HepG2 (cell line): Measurements from ENCODE around the gene PMFBP1. TPM values are rescaled to one million over a fixed set of nuclear protein-coding genes. Genes with fewer than 3 reads are reported as not detected.

Experiments
- ELF1 ChIP-seq: sonication (generic); formaldehyde crosslinking; IDR thresholded peaks from 2 replicates; pipeline ENCODE4 v1.4.0; 2020; ENCODE audit warnings: missing genetic modification reagents
- FOXC1 ChIP-seq: sonication (generic); formaldehyde crosslinking; IDR thresholded peaks from 2 replicates; pipeline ENCODE4 v1.8.0; 2022; ENCODE audit warnings: mild to moderate bottlenecking, missing genetic modification reagents, borderline replicate concordance
- JARID2 ChIP-seq: sonication (generic); formaldehyde crosslinking; IDR thresholded peaks from 2 replicates; pipeline ENCODE4 v1.8.1; 2023; ENCODE audit warnings: missing genetic modification reagents, inconsistent platforms; ENCODE audit not compliant: insufficient replicate concordance
- MIXL1 ChIP-seq: IDR thresholded peaks from 2 replicates; pipeline ENCODE4 v1.6.1; 2016
- MNT ChIP-seq: fragments of 450-650 bp; IDR thresholded peaks from 2 replicates; pipeline ENCODE4 v1.6.1; 2016
- NCOA5 ChIP-seq: sonication (generic); formaldehyde crosslinking; IDR thresholded peaks from 2 replicates; pipeline ENCODE4 v1.4.0; 2020; ENCODE audit warnings: missing genetic modification reagents
- SMC3 ChIP-seq: IDR thresholded peaks from 2 replicates; pipeline ENCODE4 v1.6.1; 2011; ENCODE audit warnings: low read length, improper control_type of control experiment
- ZNF207 ChIP-seq: fragments of 450-650 bp; IDR thresholded peaks from 2 replicates; pipeline ENCODE4 v1.6.1; 2016; ENCODE audit warnings: antibody characterized with exemption, borderline replicate concordance
- ZNF275 ChIP-seq: sonication (generic); formaldehyde crosslinking; IDR thresholded peaks from 2 replicates; pipeline ENCODE4 v1.8.0; 2022; ENCODE audit warnings: missing genetic modification reagents, mild to moderate bottlenecking, inconsistent platforms, borderline replicate concordance
- ZNF615 ChIP-seq: sonication (generic); formaldehyde crosslinking; IDR thresholded peaks from 2 replicates; pipeline ENCODE4 v1.5.0; 2020; ENCODE audit warnings: mild to moderate bottlenecking, missing genetic modification reagents, borderline replicate concordance
- ZNF678 ChIP-seq: sonication (generic); formaldehyde crosslinking; IDR thresholded peaks from 2 replicates; pipeline ENCODE4 v1.4.0; 2020; ENCODE audit warnings: mild to moderate bottlenecking, missing genetic modification reagents
- ZNF703 ChIP-seq: sonication (generic); formaldehyde crosslinking; IDR thresholded peaks from 2 replicates; pipeline ENCODE4 v1.5.1; 2020; ENCODE audit warnings: missing genetic modification reagents, mild to moderate bottlenecking, moderate library complexity, borderline replicate concordance
- ZNF883 ChIP-seq: sonication (generic); formaldehyde crosslinking; IDR thresholded peaks from 2 replicates; pipeline ENCODE4 v1.5.1; 2020; ENCODE audit warnings: mild to moderate bottlenecking, missing genetic modification reagents; ENCODE audit errors: not compliant biosample characterization
- polyA plus RNA-seq, 8 experiments: library from polyadenylated mRNA; depleted of rRNA in 3 of 8; stranded (reverse) in 7 of 8; unstranded in 1 of 8; fragments of >200 nt; fragmentation: Illumina TruSeq in 4 of 8; extraction: Trizol in 4 of 8; gene quantifications; 2 replicates each; pipeline versions ENCODE4 v1.2.1 to v1.2.3, GENCODE V29; 2011 to 2016; ENCODE audit warnings: low read depth in 4 of 8, missing spikeins in 1 of 8, mixed read lengths in 1 of 8; ENCODE audit not compliant: insufficient read depth in 1 of 8
- total RNA-seq, 5 experiments: library from RNA; depleted of rRNA; stranded (reverse); fragments of >200 nt; fragmentation: Illumina TruSeq; extraction: Trizol; gene quantifications; 2 replicates each; pipeline ENCODE4 v1.2.3, GENCODE V29; 2016; ENCODE audit warnings: low read depth in 1 of 5
- TF ChIP-seq, protein P1 (sequence below): sonication (generic); formaldehyde crosslinking; IDR thresholded peaks from one replicate; pipeline ENCODE4 v1.5.1; 2020; ENCODE audit warnings: mild to moderate bottlenecking, missing genetic modification reagents; ENCODE audit errors: not compliant biosample characterization
- TF ChIP-seq, protein P2 (sequence below): sonication (generic); formaldehyde crosslinking; IDR thresholded peaks from 2 replicates; pipeline ENCODE4 v1.5.0; 2020; ENCODE audit warnings: missing genetic modification reagents

PMFBP1 gene
- total and polyA plus RNA-seq, 2 of the 13 experiments (the other 11 are each of a cell fraction or from before 2014, with no cell fraction given) = 1.9 to 3.8 TPM

GRCh38 chr16:72072514-72073342 lies 99.2 kb downstream of the PMFBP1 start (continued):
- TF ChIP-seq, protein P1, sequence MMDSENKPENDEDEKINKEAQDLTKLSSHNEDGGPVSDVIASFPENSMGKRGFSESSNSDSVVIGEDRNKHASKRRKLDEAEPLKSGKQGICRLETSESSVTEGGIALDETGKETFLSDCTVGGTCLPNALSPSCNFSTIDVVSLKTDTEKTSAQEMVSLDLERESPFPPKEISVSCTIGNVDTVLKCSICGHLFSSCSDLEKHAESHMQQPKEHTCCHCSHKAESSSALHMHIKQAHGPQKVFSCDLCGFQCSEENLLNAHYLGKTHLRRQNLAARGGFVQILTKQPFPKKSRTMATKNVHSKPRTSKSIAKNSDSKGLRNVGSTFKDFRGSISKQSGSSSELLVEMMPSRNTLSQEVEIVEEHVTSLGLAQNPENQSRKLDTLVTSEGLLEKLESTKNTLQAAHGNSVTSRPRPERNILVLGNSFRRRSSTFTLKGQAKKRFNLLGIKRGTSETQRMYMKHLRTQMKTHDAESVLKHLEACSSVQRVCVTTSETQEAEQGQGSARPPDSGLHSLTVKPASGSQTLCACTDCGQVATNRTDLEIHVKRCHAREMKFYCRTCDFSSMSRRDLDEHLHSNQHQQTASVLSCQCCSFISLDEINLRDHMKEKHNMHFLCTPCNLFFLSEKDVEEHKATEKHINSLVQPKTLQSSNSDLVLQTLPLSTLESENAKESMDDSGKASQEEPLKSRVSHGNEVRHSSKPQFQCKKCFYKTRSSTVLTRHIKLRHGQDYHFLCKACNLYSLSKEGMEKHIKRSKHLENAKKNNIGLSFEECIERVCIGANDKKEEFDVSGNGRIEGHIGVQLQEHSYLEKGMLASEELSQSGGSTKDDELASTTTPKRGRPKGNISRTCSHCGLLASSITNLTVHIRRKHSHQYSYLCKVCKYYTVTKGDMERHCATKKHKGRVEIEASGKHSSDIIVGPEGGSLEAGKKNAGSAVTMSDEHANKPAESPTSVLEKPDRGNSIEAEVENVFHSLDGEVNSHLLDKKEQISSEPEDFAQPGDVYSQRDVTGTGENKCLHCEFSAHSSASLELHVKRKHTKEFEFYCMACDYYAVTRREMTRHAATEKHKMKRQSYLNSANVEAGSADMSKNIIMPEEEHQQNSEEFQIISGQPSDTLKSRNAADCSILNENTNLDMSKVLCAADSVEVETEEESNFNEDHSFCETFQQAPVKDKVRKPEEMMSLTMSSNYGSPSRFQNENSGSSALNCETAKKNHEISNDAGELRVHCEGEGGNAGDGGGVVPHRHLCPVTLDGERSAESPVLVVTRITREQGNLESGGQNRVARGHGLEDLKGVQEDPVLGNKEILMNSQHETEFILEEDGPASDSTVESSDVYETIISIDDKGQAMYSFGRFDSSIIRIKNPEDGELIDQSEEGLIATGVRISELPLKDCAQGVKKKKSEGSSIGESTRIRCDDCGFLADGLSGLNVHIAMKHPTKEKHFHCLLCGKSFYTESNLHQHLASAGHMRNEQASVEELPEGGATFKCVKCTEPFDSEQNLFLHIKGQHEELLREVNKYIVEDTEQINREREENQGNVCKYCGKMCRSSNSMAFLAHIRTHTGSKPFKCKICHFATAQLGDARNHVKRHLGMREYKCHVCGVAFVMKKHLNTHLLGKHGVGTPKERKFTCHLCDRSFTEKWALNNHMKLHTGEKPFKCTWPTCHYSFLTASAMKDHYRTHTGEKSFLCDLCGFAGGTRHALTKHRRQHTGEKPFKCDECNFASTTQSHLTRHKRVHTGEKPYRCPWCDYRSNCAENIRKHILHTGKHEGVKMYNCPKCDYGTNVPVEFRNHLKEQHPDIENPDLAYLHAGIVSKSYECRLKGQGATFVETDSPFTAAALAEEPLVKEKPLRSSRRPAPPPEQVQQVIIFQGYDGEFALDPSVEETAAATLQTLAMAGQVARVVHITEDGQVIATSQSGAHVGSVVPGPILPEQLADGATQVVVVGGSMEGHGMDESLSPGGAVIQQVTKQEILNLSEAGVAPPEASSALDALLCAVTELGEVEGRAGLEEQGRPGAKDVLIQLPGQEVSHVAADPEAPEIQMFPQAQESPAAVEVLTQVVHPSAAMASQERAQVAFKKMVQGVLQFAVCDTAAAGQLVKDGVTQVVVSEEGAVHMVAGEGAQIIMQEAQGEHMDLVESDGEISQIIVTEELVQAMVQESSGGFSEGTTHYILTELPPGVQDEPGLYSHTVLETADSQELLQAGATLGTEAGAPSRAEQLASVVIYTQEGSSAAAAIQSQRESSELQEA (CRISPR knock-in tag) = no peak
- TF ChIP-seq ELF1 (peak; percentile 49; the same call in 1 of the 2 replicates), ZNF883 (CRISPR knock-in tag) (no peak), NCOA5 (CRISPR knock-in tag) (no peak), SMC3 (0 out of 2 replicates have a peak, but pooled peaks have one; percentile 3), ZNF678 (CRISPR knock-in tag) (no peak), MNT (no peak), FOXC1 (no peak), ZNF703 (CRISPR knock-in tag) (no peak), JARID2 (no peak), ZNF615 (CRISPR knock-in tag) (no peak), ZNF275 (CRISPR knock-in tag) (no peak), ZNF207 (no peak), MIXL1 (CRISPR knock-in tag) (no peak; the same call in 1 of the 2 replicates)
- TF ChIP-seq, protein P2, sequence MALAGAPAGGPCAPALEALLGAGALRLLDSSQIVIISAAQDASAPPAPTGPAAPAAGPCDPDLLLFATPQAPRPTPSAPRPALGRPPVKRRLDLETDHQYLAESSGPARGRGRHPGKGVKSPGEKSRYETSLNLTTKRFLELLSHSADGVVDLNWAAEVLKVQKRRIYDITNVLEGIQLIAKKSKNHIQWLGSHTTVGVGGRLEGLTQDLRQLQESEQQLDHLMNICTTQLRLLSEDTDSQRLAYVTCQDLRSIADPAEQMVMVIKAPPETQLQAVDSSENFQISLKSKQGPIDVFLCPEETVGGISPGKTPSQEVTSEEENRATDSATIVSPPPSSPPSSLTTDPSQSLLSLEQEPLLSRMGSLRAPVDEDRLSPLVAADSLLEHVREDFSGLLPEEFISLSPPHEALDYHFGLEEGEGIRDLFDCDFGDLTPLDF (CRISPR knock-in tag) = peak; percentile 95
